ENCODE data around the gene ATG9A.

DNA sequence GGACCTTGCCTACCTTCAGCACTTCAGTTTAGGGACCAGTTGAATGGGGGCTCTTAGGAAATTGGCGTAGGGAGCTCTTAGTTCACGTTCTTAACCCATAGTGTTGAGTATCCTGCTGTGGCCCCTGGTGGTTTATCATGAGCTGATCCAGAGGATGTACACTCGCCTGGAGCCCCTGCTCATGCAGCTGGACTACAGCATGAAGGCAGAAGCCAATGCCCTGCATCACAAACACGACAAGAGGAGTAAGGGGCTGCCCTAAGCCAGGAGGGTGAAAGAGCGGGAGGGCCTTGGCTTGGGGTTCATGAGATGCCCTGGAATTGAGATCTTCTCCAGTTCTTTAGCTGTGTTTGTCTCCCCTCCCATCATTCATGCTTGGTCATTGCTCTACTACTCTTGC lies 48.5 kb downstream of the ATG9A start:
- no peak for TF ChIP-seq CTCF (IDR thresholded peaks at IDR 0.05)
- TF ChIP-seq POLR2A (IDR thresholded peaks at IDR 0.05): no peak
- no peak for TF ChIP-seq POLR2AphosphoS5 (IDR thresholded peaks at IDR 0.05)

Data from sigmoid colon (tissue), 4 donors.